Lower lobe of right lung (tissue), 2 donors: ENCODE data around the gene POU2F1. TPM values are rescaled to one million over a fixed set of nuclear protein-coding genes. Genes with fewer than 3 reads are reported as not detected.

ENCODE experiments used
- ATAC-seq, 2 donors: fragments of 200-7000 bp; cut with Tn5 transposase; one replicate each; pipeline ENCODE4 v1.9.1; 2020 to 2022; ENCODE audit warnings: mild to moderate bottlenecking in 2 of 2, moderate library complexity in 2 of 2
- DNase-seq: peaks from one replicate; pipeline ENCODE4 v3.0.0-alpha.2; 2020
- H3K27ac ChIP-seq: fragments of 200-600 bp; one replicate; pipeline ENCODE4 v1.8.0; 2022
- H3K27me3 ChIP-seq: fragments of 200-600 bp; one replicate; pipeline ENCODE4 v1.8.0; 2022; ENCODE audit warnings: low read depth
- H3K36me3 ChIP-seq: fragments of 200-600 bp; one replicate; pipeline ENCODE4 v1.8.0; 2022; ENCODE audit warnings: mild to moderate bottlenecking
- H3K4me1 ChIP-seq: fragments of 200-600 bp; one replicate; pipeline ENCODE4 v1.8.0; 2022
- H3K4me3 ChIP-seq: fragments of 200-600 bp; one replicate; pipeline ENCODE4 v1.8.0; 2022; ENCODE audit warnings: mild to moderate bottlenecking
- H3K9me3 ChIP-seq: fragments of 200-600 bp; one replicate; pipeline ENCODE4 v1.8.0; 2022
- CTCF ChIP-seq: fragments of 200-600 bp; IDR thresholded peaks from one replicate; pipeline ENCODE4 v1.8.0; 2022; ENCODE audit warnings: antibody characterized with exemption, mild to moderate bottlenecking
- intact Hi-C: fragments of 100-400 bp; cut with DNase I; formaldehyde crosslinking; loops from one replicate; pipeline ENCODE4 v1.11.0; 2022
- total RNA-seq: library from RNA; stranded (reverse); fragmentation: NEBNext Ultra II Directional; extraction: Animal tissue kit (Norgen Biotek cat#: 25700); gene quantifications from one replicate; pipeline ENCODE4 v1.2.1, GENCODE V29; 2021
- donor health status: DM: no; HTN: yes; CAD: no; lungs with severe emphysema.

POU2F1 gene
- total RNA-seq, 1 donor from 2014 or later = 20.1 TPM

GRCh38 chr1:167247754-167248153, 27.1 kb downstream of the POU2F1 start:
- Histone ChIP-seq H3K4me3 (no peak overlapping the region), H3K4me1 (no peaks in the 10 kb centered on the region), H3K36me3 (no peaks in the 10 kb centered on the region), H3K27me3 (no peaks in the 10 kb centered on the region), H3K27ac (no peak overlapping the region), H3K9me3 (no peaks in the 10 kb centered on the region)
- DNase-seq (no peak), ATAC-seq (no peak)
- intact Hi-C loops = no loop called here
- TF ChIP-seq CTCF = no peak

- no peak overlapping the region for H3K27ac ChIP-seq
- ATAC-seq = no peak
- no peak overlapping the region for H3K4me3 ChIP-seq
- intact Hi-C loops = no loop called here
- TF ChIP-seq CTCF = no peak
- no peak for DNase-seq
- no peaks in the 10 kb centered on the region for H3K36me3 ChIP-seq
- H3K4me1 ChIP-seq = no peaks in the 10 kb centered on the region
- no peaks in the 10 kb centered on the region for H3K9me3 ChIP-seq
- H3K27me3 ChIP-seq = no peaks in the 10 kb centered on the region
These were observed 28.3 kb downstream of the POU2F1 start for GRCh38 chr1:167248707-167249642.

- Histone ChIP-seq H3K4me3 (no peak overlapping the region), H3K27ac (no peak overlapping the region), H3K27me3 (no peaks in the 10 kb centered on the region), H3K9me3 (no peaks in the 10 kb centered on the region), H3K36me3 (no peaks in the 10 kb centered on the region), H3K4me1 (no peaks in the 10 kb centered on the region)
- ATAC-seq = no peak
- DNase-seq = no peak
- intact Hi-C loops = no loop called here
- TF ChIP-seq CTCF = no peak
These were observed 29.0 kb downstream of the POU2F1 start for GRCh38 chr1:167249702-167250101.

GRCh38 chr1:167250482-167250881, 29.8 kb downstream of the POU2F1 start:
- Histone ChIP-seq H3K4me3 (no peak overlapping the region), H3K9me3 (no peaks in the 10 kb centered on the region), H3K36me3 (no peaks in the 10 kb centered on the region), H3K27ac (no peak overlapping the region), H3K27me3 (no peaks in the 10 kb centered on the region), H3K4me1 (no peaks in the 10 kb centered on the region)
- no peak for DNase-seq
- no peak for ATAC-seq
- no peak for TF ChIP-seq CTCF
- intact Hi-C loops = no loop called here

GRCh38 chr1:167251472-167251871, 30.8 kb downstream of the POU2F1 start:
- Histone ChIP-seq H3K36me3 (no peaks in the 10 kb centered on the region), H3K4me3 (no peak overlapping the region), H3K4me1 (no peaks in the 10 kb centered on the region), H3K27ac (no peak overlapping the region), H3K9me3 (no peaks in the 10 kb centered on the region), H3K27me3 (no peaks in the 10 kb centered on the region)
- TF ChIP-seq CTCF = no peak
- ATAC-seq = no peak
- intact Hi-C loops = no loop called here
- no peak for DNase-seq
